Neural cell (in vitro differentiated cells): ENCODE measurements around the gene SYP. TPM values are rescaled to one million over a fixed set of nuclear protein-coding genes. Genes with fewer than 3 reads are reported as not detected.

Source experiments
- H2AFZ ChIP-seq: fragments of 200-600, 300-800 bp; sonication (generic), shearing (Covaris generic); 2 replicates; pipeline ENCODE4 v1.6.0; 2014; ENCODE audit warnings: low read depth, mild to moderate bottlenecking, antibody characterized with exemption, low read length, moderate library complexity
- H3F3A ChIP-seq: fragments of 200-600 bp; shearing (Covaris generic); 2 replicates; pipeline ENCODE4 v1.6.1; 2016; ENCODE audit warnings: mild to moderate bottlenecking, moderate library complexity, mixed read lengths, antibody characterized with exemption, low read length; ENCODE audit not compliant: insufficient read depth, poor library complexity, severe bottlenecking
- H3K27ac ChIP-seq: fragments of 200-600, 300-800 bp; sonication (generic), shearing (Covaris generic); 2 replicates; pipeline ENCODE4 v1.5.1; 2014; ENCODE audit warnings: mild to moderate bottlenecking, low read length, moderate library complexity
- H3K27me3 ChIP-seq: fragments of 300-800, 200-600 bp; sonication (generic), shearing (Covaris generic); 2 replicates; pipeline ENCODE4 v1.6.0; 2014; ENCODE audit warnings: mild to moderate bottlenecking, low read depth, low read length, moderate library complexity; ENCODE audit not compliant: insufficient read depth
- H3K36me3 ChIP-seq: fragments of 300-800, 200-600 bp; sonication (generic), shearing (Covaris generic); 2 replicates; pipeline ENCODE4 v1.5.1; 2014; ENCODE audit warnings: mild to moderate bottlenecking, antibody characterized with exemption, low read length, moderate library complexity; ENCODE audit not compliant: insufficient read depth
- H3K4me2 ChIP-seq: fragments of 300-800, 200-600 bp; sonication (generic), shearing (Covaris generic); 2 replicates; pipeline ENCODE4 v1.6.0; 2014; ENCODE audit warnings: mild to moderate bottlenecking, low read length
- H3K4me3 ChIP-seq: fragments of 300-800, 200-600 bp; sonication (generic), shearing (Covaris generic); 2 replicates; pipeline ENCODE4 v1.5.1; 2014; ENCODE audit warnings: mild to moderate bottlenecking, low read length, moderate library complexity
- H3K79me2 ChIP-seq: fragments of 200-600 bp; shearing (Covaris generic); replicated peaks from 2 replicates; pipeline ENCODE4 v1.6.0; 2014; ENCODE audit warnings: mild to moderate bottlenecking, low read length, moderate library complexity; ENCODE audit not compliant: insufficient read depth
- H3K9ac ChIP-seq: fragments of 300-800, 200-600 bp; sonication (generic), shearing (Covaris generic); 2 replicates; pipeline ENCODE4 v1.6.1; 2016; ENCODE audit warnings: mild to moderate bottlenecking, low read length, mixed read lengths
- H3K9me2 ChIP-seq: fragments of 200-600 bp; shearing (Covaris generic); 2 replicates; pipeline ENCODE4 v1.6.1; 2016; ENCODE audit warnings: mild to moderate bottlenecking, low read length, mixed read lengths; ENCODE audit not compliant: insufficient read depth
- H3K9me3 ChIP-seq: fragments of 200-600, 300-800 bp; sonication (generic), shearing (Covaris generic); 2 replicates; pipeline ENCODE4 v1.6.1; 2016; ENCODE audit warnings: mild to moderate bottlenecking, mixed run types, low read length, moderate library complexity, mixed read lengths
- H4K20me1 ChIP-seq: fragments of 200-600 bp; shearing (Covaris generic); 2 replicates; pipeline ENCODE4 v1.6.1; 2016; ENCODE audit warnings: mild to moderate bottlenecking, mixed run types; ENCODE audit not compliant: insufficient read depth
- CTCF ChIP-seq: fragments of 450-650 bp; IDR thresholded peaks from 2 replicates; pipeline ENCODE4 v1.5.1; 2014; ENCODE audit warnings: antibody characterized with exemption, mild to moderate bottlenecking, moderate library complexity; ENCODE audit not compliant: poor library complexity, severe bottlenecking
- EP300 ChIP-seq: fragments of 450-650 bp; conservative IDR thresholded peaks from 2 replicates; pipeline ENCODE4 v1.6.1; 2014; ENCODE audit warnings: antibody characterized with exemption, mild to moderate bottlenecking, moderate library complexity; ENCODE audit not compliant: poor library complexity, severe bottlenecking
- EZH2 ChIP-seq: fragments of 200-600, 300-800 bp; shearing (Covaris generic), sonication (generic); IDR thresholded peaks from 2 replicates; pipeline ENCODE4 v1.6.1; 2014; ENCODE audit warnings: antibody characterized with exemption, low read length, borderline replicate concordance, mild to moderate bottlenecking; ENCODE audit not compliant: insufficient read depth, poor library complexity, severe bottlenecking
- MXI1 ChIP-seq: fragments of 450-650 bp; conservative IDR thresholded peaks from 2 replicates; pipeline ENCODE4 v1.6.1; 2014; ENCODE audit warnings: antibody characterized with exemption, mild to moderate bottlenecking; ENCODE audit not compliant: poor library complexity, severe bottlenecking
- POLR2AphosphoS5 ChIP-seq: IDR thresholded peaks from 2 replicates; pipeline ENCODE4 v1.6.1; 2012
- RAD21 ChIP-seq: fragments of 450-650 bp; conservative IDR thresholded peaks from 2 replicates; pipeline ENCODE4 v1.6.1; 2014; ENCODE audit warnings: antibody characterized with exemption, mild to moderate bottlenecking, moderate library complexity
- SMC3 ChIP-seq: fragments of 450-650 bp; conservative IDR thresholded peaks from 2 replicates; pipeline ENCODE4 v1.6.1; 2014; ENCODE audit warnings: antibody characterized with exemption, mild to moderate bottlenecking, moderate library complexity; ENCODE audit not compliant: poor library complexity
- TAF1 ChIP-seq: IDR thresholded peaks from 2 replicates; pipeline ENCODE4 v1.6.1; 2012; ENCODE audit warnings: low read depth
- polyA plus RNA-seq: library from polyadenylated mRNA; depleted of rRNA; stranded (reverse); fragments of >200 nt; gene quantifications from 2 replicates; pipeline ENCODE4 v1.2.3, GENCODE V29; 2014
- TF ChIP-seq, protein P1 (sequence below): IDR thresholded peaks from 2 replicates; pipeline ENCODE4 v1.6.1; 2012; ENCODE audit warnings: borderline replicate concordance

SYP gene
- polyA plus RNA-seq, 1 donor from 2014 or later, result 240 TPM

- Histone ChIP-seq H3F3A (no peaks in the 10 kb centered on the region), H4K20me1 (no peaks in the 10 kb centered on the region), H3K9me2 (no peaks in the 10 kb centered on the region), H3K9me3 (no peaks in the 10 kb centered on the region), H3K4me2 (no peak overlapping the region), H3K27ac (no peak overlapping the region), H3K79me2 (no peaks in the 10 kb centered on the region), H3K27me3 (no peaks in the 10 kb centered on the region), H3K36me3 (no peaks in the 10 kb centered on the region), H3K4me3 (no peak overlapping the region), H3K9ac (no peak overlapping the region), H2AFZ (no peak overlapping the region)
- TF ChIP-seq POLR2AphosphoS5 (no peak), TAF1 (no peak), SMC3 (no peak), RAD21 (no peak), EZH2 (no peak), EP300 (no peak), CTCF (no peak)
- TF ChIP-seq, protein P1, sequence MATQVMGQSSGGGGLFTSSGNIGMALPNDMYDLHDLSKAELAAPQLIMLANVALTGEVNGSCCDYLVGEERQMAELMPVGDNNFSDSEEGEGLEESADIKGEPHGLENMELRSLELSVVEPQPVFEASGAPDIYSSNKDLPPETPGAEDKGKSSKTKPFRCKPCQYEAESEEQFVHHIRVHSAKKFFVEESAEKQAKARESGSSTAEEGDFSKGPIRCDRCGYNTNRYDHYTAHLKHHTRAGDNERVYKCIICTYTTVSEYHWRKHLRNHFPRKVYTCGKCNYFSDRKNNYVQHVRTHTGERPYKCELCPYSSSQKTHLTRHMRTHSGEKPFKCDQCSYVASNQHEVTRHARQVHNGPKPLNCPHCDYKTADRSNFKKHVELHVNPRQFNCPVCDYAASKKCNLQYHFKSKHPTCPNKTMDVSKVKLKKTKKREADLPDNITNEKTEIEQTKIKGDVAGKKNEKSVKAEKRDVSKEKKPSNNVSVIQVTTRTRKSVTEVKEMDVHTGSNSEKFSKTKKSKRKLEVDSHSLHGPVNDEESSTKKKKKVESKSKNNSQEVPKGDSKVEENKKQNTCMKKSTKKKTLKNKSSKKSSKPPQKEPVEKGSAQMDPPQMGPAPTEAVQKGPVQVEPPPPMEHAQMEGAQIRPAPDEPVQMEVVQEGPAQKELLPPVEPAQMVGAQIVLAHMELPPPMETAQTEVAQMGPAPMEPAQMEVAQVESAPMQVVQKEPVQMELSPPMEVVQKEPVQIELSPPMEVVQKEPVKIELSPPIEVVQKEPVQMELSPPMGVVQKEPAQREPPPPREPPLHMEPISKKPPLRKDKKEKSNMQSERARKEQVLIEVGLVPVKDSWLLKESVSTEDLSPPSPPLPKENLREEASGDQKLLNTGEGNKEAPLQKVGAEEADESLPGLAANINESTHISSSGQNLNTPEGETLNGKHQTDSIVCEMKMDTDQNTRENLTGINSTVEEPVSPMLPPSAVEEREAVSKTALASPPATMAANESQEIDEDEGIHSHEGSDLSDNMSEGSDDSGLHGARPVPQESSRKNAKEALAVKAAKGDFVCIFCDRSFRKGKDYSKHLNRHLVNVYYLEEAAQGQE, result no peak
These were observed 15.4 kb downstream of the SYP start for GRCh38 chrX:49184294-49185281.

GRCh38 chrX:49183701-49184281, 16.2 kb downstream of the SYP start:
- Histone ChIP-seq H3K79me2 (no peaks in the 10 kb centered on the region), H4K20me1 (no peaks in the 10 kb centered on the region), H3K9me3 (no peaks in the 10 kb centered on the region), H2AFZ (no peak overlapping the region), H3K9ac (no peak overlapping the region), H3K36me3 (no peaks in the 10 kb centered on the region), H3K4me3 (no peak overlapping the region), H3K4me2 (no peak overlapping the region), H3F3A (no peaks in the 10 kb centered on the region), H3K27ac (no peak overlapping the region), H3K27me3 (no peaks in the 10 kb centered on the region), H3K9me2 (no peaks in the 10 kb centered on the region)
- TF ChIP-seq MXI1, result no peak
- TF ChIP-seq RAD21, result no peak
- TF ChIP-seq POLR2AphosphoS5, result no peak
- TF ChIP-seq TAF1, result no peak
- no peak for TF ChIP-seq SMC3
- no peak for TF ChIP-seq EZH2
- TF ChIP-seq EP300, result no peak
